Pancreas (tissue), 10 donors: ENCODE data around the gene ITPR2. TPM values are rescaled to one million over a fixed set of nuclear protein-coding genes. Genes with fewer than 3 reads are reported as not detected.
A peak's percentile ranks its signal among the peaks of the same experiment; 100 is the strongest.

ENCODE experiments used
- ATAC-seq, 4 donors: fragments of 200-7000 bp; cut with Tn5 transposase; one replicate each; pipeline versions ENCODE4 v1.8.0 to v1.9.1; 2020; ENCODE audit warnings: mild to moderate bottlenecking in 4 of 4, moderate library complexity in 4 of 4
- DNase-seq, 6 donors: peaks; one replicate each; pipeline ENCODE4 v3.0.0-alpha.2; 2020
- FAIRE-seq: peaks from 2 replicates; lab custom pipeline; 2012; peaks lifted over from hg19 to GRCh38; lab: Jason Lieb, UNC
- H3K27ac ChIP-seq, 4 donors: fragments of 200-600 bp; sonication (generic); 1 replicate in 3 of 4; 2 replicates in 1 of 4; pipeline versions ENCODE4 v1.5.0 to v1.8.0; 2020
- H3K27me3 ChIP-seq, 4 donors: fragments of 200-600 bp; one replicate each; pipeline ENCODE4 v1.8.0; 2021
- H3K36me3 ChIP-seq, 3 donors: fragments of 200-600 bp; sonication (generic) in 1 of 3; one replicate each; pipeline versions ENCODE4 v1.5.0 to v1.8.0; 2020 to 2021
- H3K4me1 ChIP-seq, 3 donors: fragments of 200-600 bp; one replicate each; pipeline ENCODE4 v1.8.0; 2021
- H3K4me3 ChIP-seq, 4 donors: fragments of 200-600 bp; sonication (generic) in 2 of 4; one replicate each; pipeline versions ENCODE4 v1.5.0 to v1.8.0; 2020 to 2021
- H3K9me3 ChIP-seq, 4 donors: fragments of 200-600 bp; one replicate each; pipeline ENCODE4 v1.8.0; 2021
- WGBS, 2 donors: extraction: QIAGEN DNeasy Blood & Tissue Kit; methylation state at CpG; one replicate each; pipeline ENCODE4 v1.1.7; 2013; 5-methylcytosine and 5-hydroxymethylcytosine counted together
- intact Hi-C, 3 donors: fragments of 100-400 bp; cut with DNase I; formaldehyde crosslinking; loops; one replicate each; pipeline versions ENCODE4 v1.11.1 to v1.14.2; 2022
- polyA plus RNA-seq, 2 donors: library from polyadenylated mRNA; stranded (reverse); fragments of 200-250 nt; gene quantifications; one replicate each; pipeline ENCODE4 v1.2.3, GENCODE V29; 2013
- total RNA-seq, 6 donors: library from RNA; stranded (reverse); fragmentation: NEBNext Ultra II Directional in 4 of 6; extraction: Animal tissue kit (Norgen Biotek cat#: 25700) in 4 of 6; gene quantifications; one replicate each; pipeline versions ENCODE4 v1.2.1 to v1.2.4, GENCODE V29; 2021 to 2023
- TF ChIP-seq, protein P1 (sequence below), 4 donors: fragments of 200-600 bp; sonication (generic) in 3 of 4; IDR thresholded peaks; one replicate each; pipeline versions ENCODE4 v1.5.0 to v1.8.0; 2021; ENCODE audit warnings: antibody characterized with exemption in 4 of 4
- donor health status: healthy with polysubstance abuse.
- donor health status: DM: no; HTN: no; CAD: no; lungs with moderate emphysema.
- donor health status: DM: no; HTN: no; CAD: no.
- donor health status: control.
- donor health status: control.
- donor health status: Bipolar disorder and iron deficiency.
- donor health status: DM: yes; HTN: yes; CAD: no.
- donor health status: DM: no; HTN: no; CAD: no.
- donor health status: DM: no; HTN: no; CAD: no.
- donor health status: DM: yes; HTN: yes; CAD: no.

Gene ITPR2
- total and polyA plus RNA-seq, 8 donors = 3.3 to 51.8 (median 25.5) TPM

DNA sequence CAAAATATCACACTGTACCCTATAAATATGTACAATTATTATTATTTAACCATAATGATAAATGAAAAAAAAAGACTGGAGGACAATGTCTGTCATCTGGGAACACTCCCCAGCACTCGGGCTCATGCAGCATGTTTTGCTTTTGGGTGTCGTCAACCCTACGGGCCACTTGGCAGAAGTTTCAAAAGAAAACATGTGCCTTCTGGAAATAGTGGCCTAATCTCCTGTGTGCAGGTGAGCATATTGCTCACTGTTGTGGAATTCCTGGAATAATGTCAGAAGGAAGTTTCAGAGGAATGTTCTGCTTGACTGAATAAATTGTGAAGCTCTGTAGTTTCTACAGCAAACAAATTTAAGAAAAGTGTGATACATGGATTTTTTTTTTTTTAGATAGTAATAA lies 339.3 kb downstream of the ITPR2 start:
- DNase-seq = peak in 3 of 6 donors; percentile 22 to 53 (median 42)
- Histone ChIP-seq H3K4me3 (no peak overlapping the region), H3K27ac (peak overlapping the region in 1 of 4 donors; percentile 20), H3K9me3 (no peaks in the 10 kb centered on the region), H3K36me3 (no peaks in the 10 kb centered on the region), H3K27me3 (no peaks in the 10 kb centered on the region), H3K4me1 (peaks cover 0 to 5% (median 0%) of the 10 kb centered on the region in 3 donors)
- intact Hi-C loops = no loop called here
- TF ChIP-seq, protein P1, sequence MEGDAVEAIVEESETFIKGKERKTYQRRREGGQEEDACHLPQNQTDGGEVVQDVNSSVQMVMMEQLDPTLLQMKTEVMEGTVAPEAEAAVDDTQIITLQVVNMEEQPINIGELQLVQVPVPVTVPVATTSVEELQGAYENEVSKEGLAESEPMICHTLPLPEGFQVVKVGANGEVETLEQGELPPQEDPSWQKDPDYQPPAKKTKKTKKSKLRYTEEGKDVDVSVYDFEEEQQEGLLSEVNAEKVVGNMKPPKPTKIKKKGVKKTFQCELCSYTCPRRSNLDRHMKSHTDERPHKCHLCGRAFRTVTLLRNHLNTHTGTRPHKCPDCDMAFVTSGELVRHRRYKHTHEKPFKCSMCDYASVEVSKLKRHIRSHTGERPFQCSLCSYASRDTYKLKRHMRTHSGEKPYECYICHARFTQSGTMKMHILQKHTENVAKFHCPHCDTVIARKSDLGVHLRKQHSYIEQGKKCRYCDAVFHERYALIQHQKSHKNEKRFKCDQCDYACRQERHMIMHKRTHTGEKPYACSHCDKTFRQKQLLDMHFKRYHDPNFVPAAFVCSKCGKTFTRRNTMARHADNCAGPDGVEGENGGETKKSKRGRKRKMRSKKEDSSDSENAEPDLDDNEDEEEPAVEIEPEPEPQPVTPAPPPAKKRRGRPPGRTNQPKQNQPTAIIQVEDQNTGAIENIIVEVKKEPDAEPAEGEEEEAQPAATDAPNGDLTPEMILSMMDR (IDR thresholded peaks at IDR 0.05) = no peak
- ATAC-seq = peak; percentile 50 to 91 (median 86)
- FAIRE-seq = no peak
- WGBS, 2 donors = 35 to 49% methylated on average over 3 of the region's 3 CpGs

DNA sequence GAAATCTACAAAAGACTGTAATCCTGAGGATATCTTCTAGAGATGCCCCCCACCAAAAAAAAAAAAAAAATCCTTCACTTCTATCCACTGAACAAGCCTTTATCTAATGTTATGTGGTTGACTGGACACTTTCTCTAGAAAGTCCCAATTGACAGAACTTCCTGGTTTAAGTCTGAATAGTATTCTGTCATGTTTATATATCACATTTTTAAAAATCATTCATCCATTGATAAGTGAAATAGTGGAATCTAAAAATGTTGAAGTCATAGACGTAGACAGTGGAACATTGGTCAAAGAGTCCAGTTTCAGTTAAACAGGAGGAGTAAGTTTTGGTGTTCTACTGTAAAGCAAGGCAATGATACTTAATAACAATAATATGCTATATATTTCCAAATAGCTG lies 340.6 kb downstream of the ITPR2 start:
- intact Hi-C loops = no loop called here
- DNase-seq (no peak), FAIRE-seq (no peak), ATAC-seq (no peak)
- no peak overlapping the region for H3K4me3 ChIP-seq
- WGBS, 2 donors = 91 to 92% methylated on average over 1 of the region's 1 CpG
- no peaks in the 10 kb centered on the region for H3K9me3 ChIP-seq
- TF ChIP-seq, protein P1 (IDR thresholded peaks at IDR 0.05) = no peak
- peaks cover 0 to 5% (median 0%) of the 10 kb centered on the region in 3 donors for H3K4me1 ChIP-seq
- H3K27ac ChIP-seq = no peak overlapping the region
- H3K36me3 ChIP-seq = no peaks in the 10 kb centered on the region
- H3K27me3 ChIP-seq = no peaks in the 10 kb centered on the region

- H3K4me3 ChIP-seq = no peak overlapping the region
- ATAC-seq = no peak
- 98 to 100% methylated on average over 2 of the region's 2 CpGs for WGBS, 2 donors
- no peaks in the 10 kb centered on the region for H3K36me3 ChIP-seq
- no peak for DNase-seq
- H3K27ac ChIP-seq = no peak overlapping the region
- TF ChIP-seq, protein P1 (IDR thresholded peaks at IDR 0.05) = no peak
- no peaks in the 10 kb centered on the region for H3K9me3 ChIP-seq
- H3K4me1 ChIP-seq = peaks cover 0 to 5% (median 0%) of the 10 kb centered on the region in 3 donors
- intact Hi-C loops = no loop called here
- no peak for FAIRE-seq
- H3K27me3 ChIP-seq = no peaks in the 10 kb centered on the region
These were observed 343.1 kb downstream of the ITPR2 start for GRCh38 chr12:26489908-26490307.

DNA sequence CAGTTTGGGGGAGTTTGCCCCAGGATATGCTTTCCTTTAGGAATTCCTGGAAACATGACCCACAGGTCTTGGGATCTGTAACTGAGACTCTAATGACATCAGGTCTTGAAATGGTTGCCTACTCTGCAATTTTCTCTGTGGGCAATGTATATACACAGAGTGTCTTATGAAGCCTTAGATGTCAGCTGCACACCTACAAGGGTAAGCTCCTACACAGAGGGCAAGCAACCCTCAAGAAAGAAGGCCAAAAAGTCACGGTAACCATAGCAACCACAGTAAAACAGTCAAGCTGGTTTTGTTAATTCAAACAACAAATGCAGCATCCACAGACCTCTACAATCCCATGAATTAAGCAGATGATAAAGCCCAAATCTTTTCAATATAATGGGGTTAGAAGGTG lies 344.6 kb downstream of the ITPR2 start:
- Histone ChIP-seq H3K4me1 (no peaks in the 10 kb centered on the region), H3K9me3 (no peaks in the 10 kb centered on the region), H3K27me3 (no peaks in the 10 kb centered on the region), H3K4me3 (no peak overlapping the region), H3K36me3 (no peaks in the 10 kb centered on the region), H3K27ac (no peak overlapping the region)
- TF ChIP-seq, protein P1 (IDR thresholded peaks at IDR 0.05) = no peak
- no peak for ATAC-seq
- WGBS, 2 donors = 93 to 100% methylated on average over 1 of the region's 1 CpG
- DNase-seq = no peak
- FAIRE-seq = no peak
- intact Hi-C loops = no loop called here

DNA sequence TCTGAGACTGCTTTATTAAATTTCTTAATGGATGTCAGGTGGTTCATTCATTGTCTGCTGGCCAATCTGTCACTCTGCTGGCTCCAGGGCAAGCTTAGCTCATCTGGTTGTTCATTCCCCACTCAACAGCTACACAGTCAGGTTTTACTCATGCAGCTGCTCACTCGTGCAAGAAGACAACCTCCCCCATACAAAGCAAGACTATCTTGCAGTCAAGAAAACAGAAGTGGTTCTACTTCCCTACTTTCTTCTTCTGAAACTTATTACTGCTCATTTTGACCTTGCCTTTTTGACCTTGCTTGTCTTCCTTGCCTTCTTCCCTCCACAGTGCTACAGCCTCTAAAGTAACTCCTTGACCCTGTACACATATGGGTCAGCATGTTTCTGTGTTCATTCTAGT lies 359.7 kb downstream of the ITPR2 start:
- Histone ChIP-seq H3K4me3 (no peak overlapping the region), H3K4me1 (no peaks in the 10 kb centered on the region), H3K36me3 (peaks cover 0 to 7% (median 0%) of the 10 kb centered on the region in 3 donors), H3K27ac (no peak overlapping the region), H3K9me3 (no peaks in the 10 kb centered on the region), H3K27me3 (no peaks in the 10 kb centered on the region)
- TF ChIP-seq, protein P1 (IDR thresholded peaks at IDR 0.05) = no peak
- 81 to 95% methylated on average over 1 of the region's 1 CpG for WGBS, 2 donors
- intact Hi-C loops = no loop called here
- FAIRE-seq (no peak), ATAC-seq (peak in 2 of 4 donors; percentile 53 to 56), DNase-seq (no peak)
